BJ (cell line): Measurements from ENCODE around the gene CEP152. TPM values are rescaled to one million over a fixed set of nuclear protein-coding genes. Genes with fewer than 3 reads are reported as not detected.
A peak's percentile ranks its signal among the peaks of the same experiment; 100 is the strongest.

Source experiments
- CTCF ChIA-PET: fragments of 350-600 bp; formaldehyde crosslinking; extraction: SDS; loops from one replicate; lab custom pipeline; 2021; ENCODE audit warnings: antibody characterized with exemption, inconsistent platforms; lab: Yijun Ruan, JAX
- POLR2A ChIA-PET: fragments of 300-600 bp; sonication (Branson Sonifier 250); formaldehyde crosslinking; extraction: SDS; loops from one replicate; lab custom pipeline; 2021; ENCODE audit warnings: antibody characterized with exemption; lab: Charles Lee
- DNase-seq: peaks from one replicate; pipeline ENCODE4 v3.0.0-alpha.2; 2011; ENCODE audit warnings: low read depth
- H3K27me3 ChIP-seq: 2 replicates; pipeline ENCODE4 v1.6.0; 2011; ENCODE audit warnings: low read length; ENCODE audit not compliant: control insufficient read depth, insufficient read depth
- H3K36me3 ChIP-seq: 2 replicates; pipeline ENCODE4 v1.5.1; 2011; ENCODE audit warnings: low read length; ENCODE audit not compliant: control insufficient read depth, insufficient read depth
- H3K4me3 ChIP-seq: 2 replicates; pipeline ENCODE4 v1.5.1; 2011; ENCODE audit warnings: low read depth, mild to moderate bottlenecking, control low read depth, low read length
- polyA minus RNA-seq: library from RNA; depleted of rRNA, polyadenylated mRNA; stranded (reverse); fragments of >200 nt; gene quantifications from 2 replicates; pipeline ENCODE4 v1.2.3, GENCODE V29; 2011; rRNA and poly(A)+ RNA removed
- polyA plus RNA-seq: library from polyadenylated mRNA; depleted of rRNA; stranded (reverse); fragments of >200 nt; gene quantifications from 2 replicates; pipeline ENCODE4 v1.2.3, GENCODE V29; 2011; rRNA removed
- TF ChIP-seq, protein P1 (sequence below): IDR thresholded peaks from 2 replicates; pipeline ENCODE4 v1.5.1; 2011; ENCODE audit warnings: low read depth, mild to moderate bottlenecking, control low read depth, inconsistent platforms, low read length, moderate library complexity; ENCODE audit not compliant: insufficient read depth

Gene CEP152, protein sequence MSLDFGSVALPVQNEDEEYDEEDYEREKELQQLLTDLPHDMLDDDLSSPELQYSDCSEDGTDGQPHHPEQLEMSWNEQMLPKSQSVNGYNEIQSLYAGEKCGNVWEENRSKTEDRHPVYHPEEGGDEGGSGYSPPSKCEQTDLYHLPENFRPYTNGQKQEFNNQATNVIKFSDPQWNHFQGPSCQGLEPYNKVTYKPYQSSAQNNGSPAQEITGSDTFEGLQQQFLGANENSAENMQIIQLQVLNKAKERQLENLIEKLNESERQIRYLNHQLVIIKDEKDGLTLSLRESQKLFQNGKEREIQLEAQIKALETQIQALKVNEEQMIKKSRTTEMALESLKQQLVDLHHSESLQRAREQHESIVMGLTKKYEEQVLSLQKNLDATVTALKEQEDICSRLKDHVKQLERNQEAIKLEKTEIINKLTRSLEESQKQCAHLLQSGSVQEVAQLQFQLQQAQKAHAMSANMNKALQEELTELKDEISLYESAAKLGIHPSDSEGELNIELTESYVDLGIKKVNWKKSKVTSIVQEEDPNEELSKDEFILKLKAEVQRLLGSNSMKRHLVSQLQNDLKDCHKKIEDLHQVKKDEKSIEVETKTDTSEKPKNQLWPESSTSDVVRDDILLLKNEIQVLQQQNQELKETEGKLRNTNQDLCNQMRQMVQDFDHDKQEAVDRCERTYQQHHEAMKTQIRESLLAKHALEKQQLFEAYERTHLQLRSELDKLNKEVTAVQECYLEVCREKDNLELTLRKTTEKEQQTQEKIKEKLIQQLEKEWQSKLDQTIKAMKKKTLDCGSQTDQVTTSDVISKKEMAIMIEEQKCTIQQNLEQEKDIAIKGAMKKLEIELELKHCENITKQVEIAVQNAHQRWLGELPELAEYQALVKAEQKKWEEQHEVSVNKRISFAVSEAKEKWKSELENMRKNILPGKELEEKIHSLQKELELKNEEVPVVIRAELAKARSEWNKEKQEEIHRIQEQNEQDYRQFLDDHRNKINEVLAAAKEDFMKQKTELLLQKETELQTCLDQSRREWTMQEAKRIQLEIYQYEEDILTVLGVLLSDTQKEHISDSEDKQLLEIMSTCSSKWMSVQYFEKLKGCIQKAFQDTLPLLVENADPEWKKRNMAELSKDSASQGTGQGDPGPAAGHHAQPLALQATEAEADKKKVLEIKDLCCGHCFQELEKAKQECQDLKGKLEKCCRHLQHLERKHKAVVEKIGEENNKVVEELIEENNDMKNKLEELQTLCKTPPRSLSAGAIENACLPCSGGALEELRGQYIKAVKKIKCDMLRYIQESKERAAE (N-terminal part only)
- polyA plus RNA-seq (0.77 and 1.4 TPM in 2 replicates), polyA minus RNA-seq (5.7 and 6.2 TPM in 2 replicates)

DNA sequence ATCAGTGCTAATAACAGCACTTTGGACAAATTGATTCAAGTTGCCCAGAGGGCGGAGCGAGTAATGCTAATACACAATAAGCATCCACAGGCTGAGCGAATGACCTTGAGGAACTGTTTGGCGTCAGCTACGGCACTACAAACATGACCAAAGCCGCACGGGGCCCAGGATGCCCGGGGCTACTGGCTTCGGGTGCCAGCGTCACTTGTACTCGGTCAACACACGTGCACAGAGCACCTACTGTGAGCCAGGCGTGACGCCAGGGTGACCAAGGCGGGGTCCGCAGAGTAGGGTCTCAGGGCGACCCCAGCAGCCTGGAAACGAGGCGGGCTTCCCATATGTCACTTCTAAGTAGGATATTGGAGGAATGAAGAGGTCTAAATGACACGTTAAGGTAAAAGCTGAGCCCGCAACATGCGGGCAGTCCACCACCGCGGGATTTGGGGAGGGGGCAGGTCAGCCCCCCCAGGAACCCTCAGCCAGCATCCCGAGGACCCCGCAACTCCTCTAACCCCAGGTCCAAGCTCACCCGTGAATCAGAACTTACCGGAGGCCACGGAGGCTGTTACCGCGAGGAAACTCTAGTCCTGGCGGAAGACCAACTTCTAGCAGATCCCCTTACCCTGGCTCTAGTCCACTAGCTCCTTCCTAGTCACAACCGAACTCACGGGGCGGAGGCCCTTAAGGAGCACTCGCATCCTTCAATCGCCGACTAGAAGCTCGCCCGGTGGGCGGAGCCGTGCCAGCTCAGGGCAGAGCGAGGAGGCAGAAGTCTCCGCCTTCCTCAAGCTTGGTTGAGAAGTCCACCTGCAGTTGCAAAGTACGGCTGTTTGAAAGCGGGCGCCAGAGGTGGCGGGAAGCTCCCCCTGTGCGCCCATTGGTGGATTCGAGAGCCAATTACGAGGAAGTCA, at the start of gene CEP152:
Gene CEP152, minus strand, starts transcription at position 656 of the 911 bp plus-strand sequence. CDS start 5,420 bp downstream, outside the sequence.
- TF ChIP-seq, protein P1, sequence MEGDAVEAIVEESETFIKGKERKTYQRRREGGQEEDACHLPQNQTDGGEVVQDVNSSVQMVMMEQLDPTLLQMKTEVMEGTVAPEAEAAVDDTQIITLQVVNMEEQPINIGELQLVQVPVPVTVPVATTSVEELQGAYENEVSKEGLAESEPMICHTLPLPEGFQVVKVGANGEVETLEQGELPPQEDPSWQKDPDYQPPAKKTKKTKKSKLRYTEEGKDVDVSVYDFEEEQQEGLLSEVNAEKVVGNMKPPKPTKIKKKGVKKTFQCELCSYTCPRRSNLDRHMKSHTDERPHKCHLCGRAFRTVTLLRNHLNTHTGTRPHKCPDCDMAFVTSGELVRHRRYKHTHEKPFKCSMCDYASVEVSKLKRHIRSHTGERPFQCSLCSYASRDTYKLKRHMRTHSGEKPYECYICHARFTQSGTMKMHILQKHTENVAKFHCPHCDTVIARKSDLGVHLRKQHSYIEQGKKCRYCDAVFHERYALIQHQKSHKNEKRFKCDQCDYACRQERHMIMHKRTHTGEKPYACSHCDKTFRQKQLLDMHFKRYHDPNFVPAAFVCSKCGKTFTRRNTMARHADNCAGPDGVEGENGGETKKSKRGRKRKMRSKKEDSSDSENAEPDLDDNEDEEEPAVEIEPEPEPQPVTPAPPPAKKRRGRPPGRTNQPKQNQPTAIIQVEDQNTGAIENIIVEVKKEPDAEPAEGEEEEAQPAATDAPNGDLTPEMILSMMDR: no peak
- Histone ChIP-seq H3K36me3 (no peaks in the 10 kb centered on the region), H3K27me3 (no peaks in the 10 kb centered on the region), H3K4me3 (peak within 1 kb of the TSS; percentile 56)
- ChIA-PET CTCF (interaction anchor here (2.0 to 2.6 kb wide), 2 partner anchors 10 to 45 kb away, joined by 8 to 13 read pairs; no protein-coding TSS in a partner anchor), POLR2A (interaction anchor here (0.6 kb wide), 1 partner anchor 186 kb away, joined by 3 read pairs; no protein-coding TSS in a partner anchor)
- peak; percentile 99 for DNase-seq

DNA sequence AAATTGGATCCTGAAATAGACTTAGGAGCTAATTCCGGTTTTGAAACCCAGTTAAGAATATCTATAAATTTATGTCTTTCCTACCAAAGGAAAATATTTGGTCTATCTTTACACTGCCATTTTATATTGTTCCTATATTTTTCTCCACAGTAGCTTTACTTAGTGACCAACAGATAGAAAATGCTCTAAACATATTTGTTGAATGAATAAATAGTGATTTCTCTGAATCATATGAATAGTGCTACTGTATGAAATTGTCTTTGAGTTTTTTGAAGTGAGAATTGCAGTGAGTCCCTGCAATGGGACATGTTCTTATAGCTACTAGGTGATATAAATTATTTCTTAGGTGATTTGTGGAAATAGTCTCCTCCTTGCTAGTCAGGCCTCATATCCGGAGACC, 48.6 kb upstream of the CEP152 start:
- Histone ChIP-seq H3K4me3 (no peak overlapping the region), H3K27me3 (no peaks in the 10 kb centered on the region), H3K36me3 (no peaks in the 10 kb centered on the region)
- ChIA-PET POLR2A (interaction anchor here (0.5 kb wide), 1 partner anchor 281 kb away, joined by 4 read pairs; no protein-coding TSS in a partner anchor), CTCF (interaction anchor here (0.6 to 1.9 kb wide), 10 partner anchors 18 to 563 kb away, joined by 3 to 7 read pairs (median 4); partner anchors contain the start of genes EID1 and FGF7)
- TF ChIP-seq, protein P1: no peak
- no peak for DNase-seq

DNA sequence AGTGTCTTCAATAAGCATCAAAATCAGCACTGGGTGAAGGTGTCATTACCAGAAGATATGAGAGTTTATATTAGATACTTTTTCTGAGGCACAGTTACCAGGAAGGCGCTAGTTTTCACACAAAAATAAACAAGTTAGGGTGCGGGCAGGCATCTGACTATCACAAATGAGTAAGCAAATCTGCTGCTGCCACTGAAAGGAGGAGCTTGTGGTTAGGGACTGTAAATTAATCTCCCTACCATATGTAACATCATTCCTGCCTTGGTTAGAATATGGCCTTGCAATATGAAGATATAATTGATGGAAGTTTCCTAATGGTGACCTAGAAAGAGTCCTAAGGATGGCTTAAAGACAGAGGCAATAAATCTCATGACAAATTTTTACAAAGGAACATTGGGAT, 47.5 kb upstream of the CEP152 start:
- DNase-seq: no peak
- ChIA-PET POLR2A (no interaction called here), CTCF (interaction anchor here (0.6 to 1.9 kb wide), 7 partner anchors 12 to 564 kb away, joined by 3 to 7 read pairs (median 6); partner anchors contain the start of gene FGF7)
- no peaks in the 10 kb centered on the region for H3K36me3 ChIP-seq
- no peak overlapping the region for H3K4me3 ChIP-seq
- no peaks in the 10 kb centered on the region for H3K27me3 ChIP-seq
- TF ChIP-seq, protein P1: no peak

DNA sequence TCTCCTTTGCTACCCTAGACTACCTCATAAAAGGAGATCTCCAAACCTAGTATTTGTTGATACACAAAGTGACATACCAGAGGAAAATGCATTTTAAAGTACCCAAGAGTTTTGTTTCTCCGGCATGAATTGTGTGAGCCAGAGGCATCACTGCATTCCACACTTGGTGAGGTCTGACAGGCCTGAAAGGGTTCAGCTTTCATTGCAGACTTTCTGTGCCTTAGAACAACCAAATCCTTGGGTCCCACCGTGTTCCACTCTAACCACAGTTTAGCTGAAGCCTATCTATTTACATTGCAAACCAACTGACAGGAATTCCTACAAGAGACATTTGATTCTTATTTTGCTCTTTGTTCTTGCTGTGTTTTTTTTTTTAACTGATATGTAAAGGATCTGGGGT, 46.1 kb upstream of the CEP152 start:
- POLR2A ChIA-PET: interaction anchor here (0.5 kb wide), 1 partner anchor 146 kb away, joined by 3 read pairs; no protein-coding TSS in a partner anchor
- Histone ChIP-seq H3K36me3 (no peaks in the 10 kb centered on the region), H3K4me3 (no peak overlapping the region), H3K27me3 (no peaks in the 10 kb centered on the region)
- no peak for DNase-seq
- TF ChIP-seq, protein P1: no peak
- CTCF ChIA-PET: interaction anchor here (0.6 to 1.6 kb wide), 3 partner anchors 500 to 1043 kb away, joined by 3 to 5 read pairs (median 3); no protein-coding TSS in a partner anchor
